HG02981 (cell line): ENCODE measurements around the gene EOLA1.
"Not testable (repeated sequence)": the region's sequence is repeated elsewhere in the genome, so short reads cannot be mapped to it uniquely, and the experiment has no call there.

Experiments
- ATAC-seq: cut with Tn5 transposase; IDR thresholded peaks from one replicate; pipeline ENCODE4 v1.9.1; 2021; ENCODE audit warnings: mild to moderate bottlenecking, moderate library complexity; ENCODE audit not compliant: unreplicated experiment

Gene EOLA1

DNA sequence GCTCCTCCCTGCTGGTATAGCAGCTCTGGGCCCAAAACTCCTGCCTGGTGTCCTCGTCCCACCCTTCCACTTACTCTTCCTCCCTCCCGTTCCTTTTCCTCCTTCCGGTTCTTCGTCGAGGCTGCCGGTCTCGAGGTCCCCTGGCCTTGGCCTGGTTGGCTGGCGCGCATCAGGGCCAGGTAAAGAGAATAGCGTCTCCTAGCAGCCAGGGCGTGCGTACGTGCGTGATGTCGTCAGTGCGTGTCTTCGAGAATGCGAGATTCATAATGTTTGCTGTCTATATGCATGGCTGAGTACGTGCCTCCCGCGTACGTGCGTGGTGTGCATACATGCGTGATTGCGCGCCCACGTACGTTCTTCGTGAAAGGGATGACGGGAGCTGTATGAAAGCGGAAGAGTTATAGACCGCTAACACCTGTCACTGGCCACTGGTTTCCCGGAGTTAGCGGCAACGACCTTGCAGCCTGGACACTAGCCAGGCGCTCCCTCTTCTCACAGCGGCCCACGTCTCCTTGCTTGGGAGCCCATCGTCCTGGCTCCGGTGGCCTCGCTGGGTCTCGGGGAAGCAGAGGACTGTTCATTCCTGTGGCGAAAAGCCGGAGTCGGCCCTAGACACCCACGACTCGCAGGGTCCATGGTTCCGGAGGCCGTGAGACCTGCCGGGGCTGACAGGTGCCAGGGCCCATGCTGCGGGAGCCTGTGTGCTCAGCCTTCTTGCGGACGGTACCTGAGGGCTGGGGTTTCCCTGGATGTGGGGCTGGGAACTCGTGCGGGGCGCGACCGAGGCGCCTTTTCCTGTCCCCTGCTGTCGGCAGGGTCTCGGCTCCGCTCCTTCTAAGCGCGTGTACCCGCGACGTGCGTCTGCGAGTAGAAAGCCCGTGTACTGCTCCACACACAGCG is at the start of gene EOLA1:
Gene EOLA1 (plus strand): TSS at position 392 of the 900 bp plus-strand sequence. CDS start 4,619 bp downstream, outside the sequence.
- peak; percentile 66 for ATAC-seq

DNA sequence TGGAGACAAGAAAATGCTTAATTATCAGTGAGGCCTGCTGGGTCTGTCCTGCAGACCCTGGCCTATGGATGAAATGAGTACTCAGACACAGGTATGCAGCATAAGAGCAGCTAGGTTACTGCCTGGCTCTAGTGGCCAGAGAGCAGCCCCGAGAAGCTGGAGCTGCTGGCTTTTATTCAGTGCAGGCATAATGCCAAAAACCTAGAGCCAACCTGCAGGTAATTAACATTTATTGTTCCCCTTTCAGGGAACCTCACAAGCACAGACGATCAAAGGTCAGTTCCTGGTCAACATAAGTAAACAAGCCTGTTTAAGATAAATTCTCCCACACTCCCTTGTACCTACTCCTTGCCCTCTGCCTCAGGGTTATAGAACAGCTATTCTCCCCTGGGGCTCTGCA is 49.0 kb upstream of the EOLA1 start:
- ATAC-seq, result no peak

DNA sequence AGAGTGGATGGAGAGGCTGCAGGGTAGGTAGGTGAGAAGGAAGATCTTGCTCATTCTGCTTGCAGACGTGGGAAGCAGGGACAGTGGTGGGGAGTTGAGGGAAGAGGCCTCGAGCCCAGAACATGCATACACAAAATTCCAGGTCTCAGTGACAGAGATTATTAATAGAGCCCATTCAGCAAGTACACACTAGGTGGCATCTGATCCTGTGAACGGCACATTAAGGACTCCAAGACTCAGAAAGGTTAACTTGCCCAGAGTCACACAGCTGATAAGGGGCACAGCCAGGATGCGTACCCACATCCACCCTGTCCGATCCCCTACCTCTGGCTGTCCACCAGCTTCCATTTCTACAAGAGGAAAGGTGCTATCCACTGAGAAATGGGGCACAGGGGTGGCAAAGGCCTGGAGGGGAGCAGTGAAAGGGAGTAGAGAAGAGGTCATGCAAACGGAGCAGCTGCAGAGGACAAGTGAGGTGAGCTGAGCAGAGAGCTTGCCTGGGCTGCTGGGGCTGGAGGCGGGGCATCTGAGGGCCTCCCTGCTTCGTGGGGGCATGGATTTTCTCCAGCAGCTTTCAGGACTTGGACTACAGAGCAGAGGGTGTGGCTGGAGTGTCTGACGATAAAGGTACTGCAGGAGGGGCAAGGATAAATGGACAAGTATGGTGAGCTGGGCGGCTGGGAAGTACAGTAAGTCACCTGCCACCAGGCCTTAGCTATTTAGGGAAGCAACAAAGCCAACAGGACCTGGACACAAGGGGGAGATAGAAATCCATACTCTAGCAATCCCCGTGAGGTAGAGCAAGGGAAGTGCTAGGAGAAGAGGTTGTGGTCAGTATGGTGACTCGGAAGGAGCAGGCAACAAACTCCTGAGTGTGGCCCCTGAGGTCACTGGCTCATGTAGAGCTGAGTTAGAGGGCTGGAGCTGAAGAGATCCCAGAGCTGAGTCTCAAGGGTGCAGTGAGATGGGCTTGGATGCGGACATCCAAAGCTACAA is 46.9 kb upstream of the EOLA1 start:
- ATAC-seq, result no peak

DNA sequence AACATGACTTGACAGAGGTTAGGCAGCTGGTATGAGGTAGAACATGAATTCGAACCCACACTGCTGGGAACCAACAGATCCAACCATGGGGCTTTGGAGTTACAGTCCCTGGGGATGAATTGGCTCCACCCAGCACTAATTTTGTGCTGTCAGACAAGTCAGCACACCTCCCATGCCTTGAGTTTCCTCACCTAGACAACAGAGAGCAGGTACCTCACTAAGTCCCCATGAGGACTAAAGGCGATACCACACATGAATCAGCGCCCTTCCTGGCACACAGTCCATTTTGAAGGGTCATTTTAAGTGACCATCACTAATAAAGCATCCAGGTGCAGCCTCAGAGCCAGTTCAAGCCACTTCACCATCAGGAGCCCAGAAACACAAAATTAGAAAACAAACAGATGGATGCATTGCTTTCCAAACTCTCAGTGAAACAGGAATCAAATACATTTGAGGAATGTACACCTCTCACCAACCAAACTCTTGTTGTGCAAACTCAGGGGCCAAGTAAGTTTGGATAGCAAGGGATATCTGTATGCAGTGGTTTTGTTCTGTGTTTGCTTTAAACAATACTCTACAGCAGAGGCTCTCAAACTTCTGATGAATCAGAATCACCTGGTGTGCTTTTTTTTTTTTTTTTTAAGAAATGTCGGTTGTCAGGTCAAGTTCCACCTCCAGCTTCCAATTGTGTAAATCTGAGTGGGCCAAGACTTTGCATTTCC is 45.8 kb upstream of the EOLA1 start:
- no peak for ATAC-seq

DNA sequence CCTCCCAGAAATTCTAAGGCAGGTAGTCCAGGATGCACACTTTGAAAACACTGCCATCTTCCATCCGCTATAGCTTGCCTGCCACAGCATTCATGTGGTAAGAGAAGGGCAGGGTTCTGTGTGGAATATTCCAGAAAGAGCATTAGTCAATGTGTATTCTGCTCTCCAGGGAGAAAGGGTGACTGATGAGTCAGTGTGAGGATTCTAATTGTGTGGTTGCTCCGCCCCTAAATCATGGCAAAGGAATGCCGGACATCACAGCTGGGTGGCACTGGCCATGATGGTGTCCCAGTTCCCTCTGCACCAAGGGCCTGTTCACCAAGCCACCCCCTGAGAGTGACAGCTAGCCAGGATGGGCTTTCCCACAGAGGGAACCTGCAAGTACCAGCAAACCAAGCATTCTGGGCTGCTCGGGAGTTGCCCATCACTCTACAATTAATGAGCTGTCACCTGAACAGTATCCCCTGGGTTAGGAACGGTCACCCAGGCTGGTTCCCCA is 45.2 kb upstream of the EOLA1 start:
- no peak for ATAC-seq

DNA sequence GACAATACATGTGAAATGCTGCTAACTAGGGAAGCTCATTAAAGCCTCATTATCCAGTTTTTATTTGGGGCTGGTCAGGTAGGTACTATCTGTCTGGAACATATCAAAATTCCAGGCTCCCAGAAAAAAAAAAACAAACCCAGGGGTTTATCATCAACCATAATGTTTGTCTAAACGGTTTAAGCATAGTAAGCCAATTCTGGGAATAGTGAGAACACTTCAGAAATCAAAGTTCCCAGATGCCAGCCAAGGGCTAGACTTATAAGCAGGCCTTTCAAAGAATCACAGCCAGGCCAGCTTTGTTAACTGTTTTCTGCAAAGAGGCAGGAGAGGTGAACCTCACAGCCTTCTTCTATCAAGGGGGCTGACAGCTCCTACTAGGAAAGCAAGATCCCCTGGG is 43.8 kb upstream of the EOLA1 start:
- no peak for ATAC-seq

DNA sequence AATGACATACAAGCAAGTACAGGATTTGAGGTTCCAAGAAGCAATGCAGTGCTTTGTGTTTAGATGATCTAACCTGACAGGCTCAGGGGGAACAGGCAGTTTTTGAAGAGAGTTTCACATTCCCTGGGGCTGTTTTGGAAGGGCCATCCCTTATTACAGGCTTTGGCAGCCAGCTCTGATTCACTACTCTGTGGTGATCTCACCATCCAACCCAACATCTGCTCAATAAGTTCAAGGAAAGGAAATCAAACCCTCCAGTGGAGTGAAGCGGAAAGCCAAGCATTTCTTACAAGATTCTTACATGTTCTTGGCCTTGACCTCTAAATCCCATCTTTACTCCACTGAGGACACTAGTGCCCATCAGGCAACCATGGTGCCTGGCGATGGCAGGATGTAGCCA is 43.2 kb upstream of the EOLA1 start:
- no peak for ATAC-seq

DNA sequence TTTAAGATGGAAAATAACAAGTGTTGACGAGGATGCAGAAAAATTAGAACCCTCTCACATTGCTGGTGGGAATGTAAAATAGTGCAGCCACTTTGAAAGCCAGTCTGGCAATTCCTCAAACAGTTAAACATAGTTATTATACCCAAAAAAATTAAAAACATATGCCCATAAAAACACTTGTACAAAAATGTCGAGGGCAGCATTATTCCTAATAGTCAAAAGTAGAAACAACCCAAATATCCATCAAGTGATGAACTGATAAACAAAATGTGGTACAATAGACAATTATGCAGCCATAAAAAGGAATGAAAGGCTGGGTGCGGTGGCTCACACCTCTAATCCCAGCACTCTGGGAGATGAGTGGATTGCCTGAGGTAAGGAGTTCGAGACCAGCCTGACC is 42.0 kb upstream of the EOLA1 start:
- ATAC-seq, result no peak

DNA sequence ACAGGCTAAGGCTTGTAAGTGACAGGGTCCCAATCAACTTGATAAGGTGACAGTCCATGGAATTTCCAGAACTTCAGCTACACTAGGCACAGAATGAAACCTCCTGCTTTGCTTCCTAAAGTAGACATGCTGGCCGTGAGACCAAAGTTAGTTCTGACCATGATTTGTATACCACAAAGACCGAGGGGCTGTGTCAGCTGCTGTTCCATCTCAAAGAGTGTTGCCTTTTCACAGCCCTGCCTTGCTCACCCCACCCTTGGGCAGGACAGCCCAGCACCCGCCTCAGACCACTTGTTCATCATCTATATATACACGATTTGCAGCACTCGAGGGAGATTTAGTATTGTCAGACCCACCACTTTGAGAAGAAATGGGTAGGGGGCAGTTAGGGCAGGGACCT is 41.0 kb upstream of the EOLA1 start:
- no peak for ATAC-seq

DNA sequence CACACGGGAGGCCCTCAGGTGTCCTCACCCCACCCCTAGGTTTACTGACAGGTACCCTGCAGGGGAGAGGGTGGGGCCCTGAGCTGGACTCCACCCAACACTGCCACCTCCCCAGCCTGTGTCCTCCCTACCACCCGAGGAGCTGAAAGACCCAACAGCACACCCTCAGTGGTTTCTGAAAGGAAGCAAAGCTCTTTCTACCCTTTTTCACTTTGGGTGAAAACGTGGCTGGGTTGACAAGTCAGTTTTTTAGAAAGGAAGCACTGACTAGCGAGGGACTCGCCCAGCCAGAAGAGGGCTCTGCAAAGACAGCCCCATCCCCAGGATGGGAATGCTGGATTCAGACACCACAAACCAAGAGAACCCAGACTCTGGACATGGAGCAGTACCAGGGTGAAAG is 37.9 kb upstream of the EOLA1 start:
- ATAC-seq, result not testable (repeated sequence)

DNA sequence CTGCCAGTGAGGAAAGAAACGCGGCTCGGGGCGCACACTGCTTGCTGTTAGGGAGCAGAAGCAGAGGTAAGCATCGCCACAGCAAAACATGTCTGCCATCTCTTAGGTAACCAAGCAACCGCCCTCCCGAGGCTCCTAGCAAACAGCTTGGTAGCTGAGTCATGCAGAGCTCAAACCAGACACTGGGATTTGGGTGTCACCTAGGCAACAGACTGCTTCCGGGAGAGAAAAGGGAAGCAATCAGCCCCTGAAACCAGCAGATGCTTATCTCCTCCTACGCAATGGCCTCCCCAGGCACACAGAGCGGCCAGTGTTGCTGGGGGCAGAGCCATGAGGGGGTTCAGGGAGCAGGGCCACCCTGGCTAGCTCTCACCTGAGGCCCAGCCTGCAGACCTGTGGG is 37.4 kb upstream of the EOLA1 start:
- peak; percentile 58 for ATAC-seq

DNA sequence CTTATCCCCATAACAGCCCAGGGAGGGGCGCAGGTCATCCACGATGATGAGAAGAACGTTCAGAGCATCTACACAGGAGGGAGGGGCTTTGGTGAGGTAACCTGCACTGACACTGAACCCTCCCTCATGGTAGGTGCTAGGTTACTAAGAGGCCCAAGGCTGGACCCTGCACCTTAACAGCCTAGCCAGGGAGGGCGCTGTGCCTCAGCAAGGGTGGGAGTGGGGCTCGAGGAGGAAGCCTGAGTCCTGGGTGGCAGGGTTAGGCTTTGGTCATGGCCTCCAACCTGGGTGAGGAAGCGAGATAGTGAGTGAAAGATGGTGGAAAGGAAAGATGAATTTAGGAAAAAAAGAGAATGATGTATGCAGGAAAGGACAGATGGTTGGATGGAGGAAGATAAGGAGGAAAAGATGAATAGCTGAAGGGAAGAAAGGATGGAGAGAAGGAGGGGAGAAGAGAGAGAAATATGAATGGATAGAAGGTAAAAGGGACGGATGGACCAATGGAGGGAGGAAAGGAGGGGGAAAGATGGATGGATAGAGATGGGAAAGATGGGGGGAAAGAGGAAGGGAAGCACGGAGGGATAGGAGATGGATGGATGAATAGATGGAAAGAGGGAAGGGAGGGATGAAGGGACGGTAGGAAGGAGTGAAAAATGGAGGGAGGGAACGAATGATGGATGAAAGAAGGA is 36.4 kb upstream of the EOLA1 start:
- ATAC-seq, result peak; percentile 45

DNA sequence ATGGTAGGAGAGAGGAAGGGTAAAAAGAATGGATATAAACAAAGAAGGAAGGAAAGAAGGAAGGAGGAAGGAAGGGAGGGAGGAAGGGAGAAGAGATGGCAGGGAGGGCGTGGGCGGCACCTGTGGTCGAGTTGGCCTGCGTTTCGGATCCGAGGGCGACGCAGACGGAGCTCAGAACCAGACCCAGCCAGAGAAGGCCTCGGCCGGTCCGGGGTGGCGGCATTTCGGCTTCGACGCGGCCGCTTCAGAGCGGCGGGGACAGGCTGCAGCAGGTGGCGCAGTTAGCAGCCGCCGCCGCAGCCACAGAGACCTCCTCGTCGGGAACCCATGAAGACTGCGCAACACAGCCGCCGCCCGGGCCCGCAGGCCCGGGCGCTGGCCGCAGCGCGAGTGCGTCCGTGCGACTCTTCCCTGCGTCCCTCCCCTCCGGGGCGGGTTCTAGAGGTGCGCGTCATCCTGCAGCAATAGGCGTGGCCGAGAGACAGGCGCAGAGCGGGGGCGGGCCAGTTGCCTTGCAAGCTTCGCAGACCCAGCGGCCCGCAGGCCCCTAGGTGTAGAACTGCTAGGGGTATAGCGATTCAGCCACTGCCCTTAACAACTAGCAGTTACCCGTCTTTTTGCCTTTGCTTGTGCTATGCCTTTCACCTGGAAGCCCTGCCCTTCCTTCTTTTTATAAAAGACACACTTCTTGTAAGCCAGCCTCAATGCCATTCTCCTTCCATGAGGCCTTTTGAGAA is 35.7 kb upstream of the EOLA1 start, which contains the start of gene IDS:
Gene IDS (minus strand): TSS at position 392 of the 737 bp plus-strand sequence. CDS start 169 bp downstream, at position 223.
- ATAC-seq, result peak; percentile 65

DNA sequence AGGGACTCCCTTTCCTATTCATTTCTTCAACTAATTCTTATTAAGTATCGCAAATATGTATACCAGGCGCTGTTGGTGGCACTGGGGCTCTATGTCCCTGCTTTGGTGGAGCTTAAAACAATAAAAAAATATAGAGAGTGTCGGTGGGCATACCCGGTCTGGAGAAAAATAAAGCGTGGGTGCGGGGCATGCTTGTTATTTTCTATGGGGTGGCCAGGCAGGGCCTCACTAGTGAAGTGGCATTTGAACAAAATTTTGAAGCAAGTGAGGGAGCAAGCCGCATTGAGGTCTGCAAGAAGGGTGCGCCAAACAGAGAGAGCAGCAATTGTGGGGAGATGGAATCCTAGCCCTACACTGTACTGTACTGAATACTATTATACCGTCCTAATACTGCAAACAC is 35.1 kb upstream of the EOLA1 start:
- ATAC-seq, result no peak

DNA sequence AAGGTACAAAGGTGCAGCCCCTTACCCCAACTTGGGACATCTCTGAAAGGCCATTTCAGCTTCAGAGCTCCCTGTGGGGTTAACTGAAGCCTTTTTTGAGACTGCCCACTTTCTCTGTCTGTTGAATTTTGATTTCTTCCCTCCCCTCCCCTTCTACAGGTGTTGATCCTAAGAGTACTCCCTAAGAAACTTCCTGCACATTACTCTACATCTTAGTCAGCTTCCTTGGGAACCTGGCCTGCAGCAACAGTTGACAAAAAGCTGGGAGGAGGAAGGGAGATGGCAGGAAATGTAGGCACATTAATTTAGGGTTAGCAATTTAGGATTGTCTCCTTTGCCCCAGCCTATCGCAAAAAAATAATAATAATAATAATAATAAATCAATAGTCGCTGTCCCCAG is 34.5 kb upstream of the EOLA1 start:
- ATAC-seq, result no peak

DNA sequence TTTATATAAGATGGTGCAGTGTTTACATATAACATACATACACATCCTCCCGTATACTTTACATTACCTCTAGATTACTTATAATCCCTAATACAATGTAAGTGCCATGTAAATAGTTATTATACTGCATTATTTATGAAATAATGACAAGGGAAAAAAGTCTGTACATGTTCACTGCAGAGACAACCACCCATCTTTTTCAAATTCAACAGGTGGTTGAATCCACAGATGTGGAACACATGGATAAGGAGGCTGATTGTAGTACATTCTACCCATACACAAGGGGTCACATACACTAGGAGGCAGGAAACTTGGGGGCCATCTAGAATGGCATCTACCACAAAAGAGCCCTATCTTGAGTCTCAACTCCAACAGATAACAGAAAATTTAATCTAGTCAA is 32.3 kb upstream of the EOLA1 start:
- ATAC-seq, result no peak

DNA sequence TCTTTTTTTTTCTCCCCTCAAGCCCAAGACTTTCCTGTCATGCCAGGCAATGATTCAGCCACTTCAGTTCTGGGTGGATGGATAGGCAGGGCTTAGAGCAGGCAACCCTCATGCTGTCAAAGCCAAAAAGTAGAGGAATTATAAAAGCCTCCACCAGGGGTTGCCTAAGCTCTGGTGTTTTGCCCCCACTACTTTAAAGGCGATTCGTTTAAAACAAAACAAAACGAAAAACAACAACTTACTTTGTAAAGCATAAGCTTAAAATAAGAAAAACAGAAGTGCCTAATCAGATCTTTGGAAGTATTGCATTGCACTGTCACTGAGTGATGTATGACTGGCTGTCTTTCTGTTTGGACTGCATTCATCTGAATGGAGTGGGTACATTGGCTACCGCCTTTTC is 30.4 kb upstream of the EOLA1 start:
- ATAC-seq, result peak; percentile 40

DNA sequence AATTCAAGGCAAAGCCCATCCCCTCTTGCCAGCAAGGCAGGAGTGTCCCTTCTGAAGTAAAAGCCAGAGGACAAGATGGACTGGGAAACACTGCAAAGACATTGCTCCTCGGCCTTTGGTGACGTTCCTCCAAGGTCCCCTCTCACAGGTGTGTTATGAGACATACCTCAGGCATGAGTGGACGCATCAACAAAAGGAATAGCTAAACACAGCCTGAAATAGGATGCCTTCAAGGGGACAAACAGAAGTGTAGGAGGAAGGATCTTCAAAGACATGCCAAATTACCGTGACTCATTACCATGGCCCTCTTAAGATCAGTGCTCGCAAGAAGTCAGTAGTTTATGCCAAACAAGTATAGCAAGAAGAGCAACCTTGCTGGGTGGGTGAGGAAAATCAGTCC is 29.7 kb upstream of the EOLA1 start:
- no peak for ATAC-seq

DNA sequence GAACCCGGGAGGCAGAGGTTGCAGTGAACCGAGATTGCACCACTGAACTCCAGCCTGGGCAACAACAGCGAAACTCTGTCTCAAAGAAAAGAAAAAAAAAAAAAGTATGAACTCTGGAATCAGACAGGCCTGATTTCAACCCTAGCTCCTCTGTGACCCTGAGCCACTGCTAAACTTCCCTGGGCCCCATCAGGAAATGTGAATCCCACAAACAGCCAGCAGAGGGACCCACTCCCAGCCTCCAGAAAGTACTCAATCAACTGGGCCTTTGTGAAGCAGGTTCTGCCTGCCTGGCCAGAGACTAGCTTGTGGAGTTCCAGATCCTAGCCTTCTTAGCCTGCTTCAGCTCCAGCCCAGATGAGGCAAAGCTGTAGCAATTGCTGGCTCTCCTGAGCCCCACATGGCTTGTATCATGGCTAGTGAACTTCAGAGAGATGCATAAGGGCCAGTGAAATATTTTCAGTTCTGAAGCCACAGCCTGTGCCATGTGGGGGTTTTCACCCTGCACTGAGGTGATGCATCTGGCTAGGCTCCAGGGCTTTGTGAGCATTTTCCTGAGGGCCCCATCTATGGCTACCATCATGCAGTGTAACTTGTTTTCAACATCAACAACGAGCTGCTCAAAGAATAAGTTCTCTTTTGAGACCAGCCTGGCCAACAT is 28.5 kb upstream of the EOLA1 start:
- peak; percentile 78 for ATAC-seq
